Mesendoderm (in vitro differentiated cells): ENCODE results near the gene MBOAT1.
A peak's percentile ranks its signal among the peaks of the same experiment; 100 is the strongest.
"Not testable (repeated sequence)": the region's sequence is repeated elsewhere in the genome, so short reads cannot be mapped to it uniquely, and the experiment has no call there.

Experiments used
- DNase-seq: peaks from one replicate; pipeline ENCODE4 v3.0.0; 2013
- H2AK5ac ChIP-seq: 2 replicates; pipeline ENCODE4 v1.6.1; 2013; ENCODE audit warnings: low read length, inconsistent platforms
- H2BK120ac ChIP-seq: 2 replicates; pipeline ENCODE4 v1.6.1; 2013; ENCODE audit warnings: low read depth, mild to moderate bottlenecking, low read length, moderate library complexity, mixed read lengths
- H2BK15ac ChIP-seq: replicated peaks from 2 replicates; pipeline ENCODE4 v1.6.1; 2013; ENCODE audit warnings: low read depth, mild to moderate bottlenecking, moderate library complexity
- H2BK5ac ChIP-seq: 2 replicates; pipeline ENCODE4 v1.6.1; 2013; ENCODE audit warnings: low read length, inconsistent platforms
- H3K18ac ChIP-seq: 2 replicates; pipeline ENCODE4 v1.6.1; 2013; ENCODE audit warnings: mild to moderate bottlenecking, low read length, mixed read lengths
- H3K23ac ChIP-seq: one replicate; pipeline ENCODE4 v1.6.1; 2013; ENCODE audit warnings: low read length
- H3K27ac ChIP-seq: 2 replicates; pipeline ENCODE4 v1.5.1; 2013; ENCODE audit warnings: low read depth, mild to moderate bottlenecking, inconsistent platforms, low read length, moderate library complexity
- H3K27me3 ChIP-seq: 2 replicates; pipeline ENCODE4 v1.6.1; 2013; ENCODE audit warnings: low read length, control low read depth, mild to moderate bottlenecking, inconsistent platforms; ENCODE audit not compliant: insufficient read depth, poor library complexity
- H3K36me3 ChIP-seq: 2 replicates; pipeline ENCODE4 v1.6.1; 2013; ENCODE audit warnings: low read length, inconsistent platforms; ENCODE audit not compliant: control insufficient read depth, insufficient read depth
- H3K4ac ChIP-seq: one replicate; pipeline ENCODE4 v1.6.1; 2013; ENCODE audit warnings: low read depth, mild to moderate bottlenecking, low read length, moderate library complexity
- H3K4me1 ChIP-seq: 2 replicates; pipeline ENCODE4 v1.6.1; 2013; ENCODE audit warnings: low read depth, low read length, inconsistent platforms; ENCODE audit not compliant: control insufficient read depth
- H3K4me2 ChIP-seq: 2 replicates; pipeline ENCODE4 v1.6.1; 2013; ENCODE audit warnings: low read length
- H3K4me3 ChIP-seq: 2 replicates; pipeline ENCODE4 v1.5.1; 2013; ENCODE audit warnings: mild to moderate bottlenecking, low read length
- H3K56ac ChIP-seq: one replicate; pipeline ENCODE4 v1.6.1; 2013; ENCODE audit warnings: low read length
- H3K79me1 ChIP-seq: 2 replicates; pipeline ENCODE4 v1.6.1; 2013; ENCODE audit warnings: low read length, inconsistent platforms
- H3K79me2 ChIP-seq: 2 replicates; pipeline ENCODE4 v1.6.1; 2013; ENCODE audit warnings: mild to moderate bottlenecking, low read length; ENCODE audit not compliant: control insufficient read depth, insufficient read depth
- H3K9ac ChIP-seq: 2 replicates; pipeline ENCODE4 v1.6.1; 2013; ENCODE audit warnings: low read length, inconsistent platforms
- H4K5ac ChIP-seq: one replicate; pipeline ENCODE4 v1.6.1; 2013; ENCODE audit warnings: low read length
- H4K8ac ChIP-seq: one replicate; pipeline ENCODE4 v1.6.1; 2013; ENCODE audit warnings: low read depth, mild to moderate bottlenecking, control low read depth, low read length, moderate library complexity
- WGBS: extraction: QIAGEN DNeasy Blood & Tissue Kit; methylation state at CpG from one replicate; pipeline ENCODE4 v1.1.7; 2013; ENCODE audit warnings: low lambda C conversion rate, missing lambda C conversion rate; ENCODE audit not compliant: insufficient coverage; ENCODE audit errors: extremely low coverage; 5-methylcytosine and 5-hydroxymethylcytosine counted together

MBOAT1 gene

DNA sequence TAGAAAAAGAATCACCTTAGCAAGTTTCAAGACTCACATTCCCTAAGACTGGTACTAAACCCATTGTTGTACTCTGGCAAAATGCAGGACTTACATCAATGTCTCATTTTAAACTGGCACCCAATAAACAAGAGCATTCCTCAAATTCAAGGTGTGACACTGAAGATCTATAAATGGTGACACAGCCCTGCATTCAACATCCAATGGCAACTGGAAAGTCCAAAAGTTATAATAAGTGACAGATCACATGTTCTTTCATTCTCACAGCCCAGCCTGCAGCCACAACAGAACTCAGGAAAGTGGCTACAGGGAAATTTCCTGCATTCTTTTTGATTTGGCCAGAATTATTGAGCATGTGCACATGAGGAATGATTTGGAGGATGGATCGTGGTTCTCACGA, 57.5 kb downstream of the MBOAT1 start:
- H4K5ac ChIP-seq = no peak overlapping the region
- H2BK15ac ChIP-seq = no peak overlapping the region
- H3K23ac ChIP-seq = no peak overlapping the region
- no peaks in the 10 kb centered on the region for H3K27me3 ChIP-seq
- no peak overlapping the region for H2BK5ac ChIP-seq
- H3K4me1 ChIP-seq = no peaks in the 10 kb centered on the region
- no peak overlapping the region for H3K27ac ChIP-seq
- no peak overlapping the region for H3K4ac ChIP-seq
- H4K8ac ChIP-seq = no peak overlapping the region
- no peak overlapping the region for H2AK5ac ChIP-seq
- H3K36me3 ChIP-seq = no peaks in the 10 kb centered on the region
- H3K4me3 ChIP-seq = no peak overlapping the region
- H2BK120ac ChIP-seq = no peak overlapping the region
- WGBS = no CpG with 5 or more reads among the region's 2 CpGs
- no peak overlapping the region for H3K9ac ChIP-seq
- no peak overlapping the region for H3K4me2 ChIP-seq
- no peak overlapping the region for H3K18ac ChIP-seq
- DNase-seq = no peak
- no peak overlapping the region for H3K56ac ChIP-seq
- H3K79me1 ChIP-seq = peaks cover 2% of the 10 kb centered on the region
- no peaks in the 10 kb centered on the region for H3K79me2 ChIP-seq

DNA sequence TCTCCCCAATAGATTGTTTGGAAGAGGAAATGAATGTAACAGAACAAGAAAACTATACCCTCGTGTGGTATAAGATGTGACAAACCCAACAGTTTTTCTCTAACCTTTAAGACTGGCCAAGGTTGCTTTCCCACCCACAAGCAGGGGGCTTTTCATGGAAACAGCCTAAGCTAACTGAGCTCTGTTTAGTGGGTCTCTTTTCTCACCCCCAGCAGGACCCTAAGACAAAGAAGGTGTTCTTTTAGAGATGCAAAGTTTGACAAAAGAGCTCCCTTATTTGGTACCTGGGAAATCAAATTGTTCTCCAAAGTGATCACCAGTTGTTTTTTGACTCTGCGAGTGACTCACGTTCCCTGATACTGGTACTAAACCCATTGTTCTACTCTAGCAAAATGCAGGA, 59.1 kb downstream of the MBOAT1 start:
- H3K27ac ChIP-seq = no peak overlapping the region
- H4K8ac ChIP-seq = no peak overlapping the region
- peak; percentile 26 for DNase-seq
- no peak overlapping the region for H3K4ac ChIP-seq
- no peaks in the 10 kb centered on the region for H3K79me2 ChIP-seq
- H2BK5ac ChIP-seq = no peak overlapping the region
- no peak overlapping the region for H3K18ac ChIP-seq
- no peaks in the 10 kb centered on the region for H3K36me3 ChIP-seq
- H3K27me3 ChIP-seq = no peaks in the 10 kb centered on the region
- no peaks in the 10 kb centered on the region for H3K79me1 ChIP-seq
- no peak overlapping the region for H3K4me3 ChIP-seq
- H3K4me1 ChIP-seq = no peaks in the 10 kb centered on the region
- no peak overlapping the region for H3K4me2 ChIP-seq
- H2BK15ac ChIP-seq = no peak overlapping the region
- H3K9ac ChIP-seq = no peak overlapping the region
- no peak overlapping the region for H3K56ac ChIP-seq
- WGBS = no CpG with 5 or more reads among the region's 3 CpGs
- no peak overlapping the region for H2AK5ac ChIP-seq
- no peak overlapping the region for H3K23ac ChIP-seq
- no peak overlapping the region for H4K5ac ChIP-seq
- H2BK120ac ChIP-seq = no peak overlapping the region

DNA sequence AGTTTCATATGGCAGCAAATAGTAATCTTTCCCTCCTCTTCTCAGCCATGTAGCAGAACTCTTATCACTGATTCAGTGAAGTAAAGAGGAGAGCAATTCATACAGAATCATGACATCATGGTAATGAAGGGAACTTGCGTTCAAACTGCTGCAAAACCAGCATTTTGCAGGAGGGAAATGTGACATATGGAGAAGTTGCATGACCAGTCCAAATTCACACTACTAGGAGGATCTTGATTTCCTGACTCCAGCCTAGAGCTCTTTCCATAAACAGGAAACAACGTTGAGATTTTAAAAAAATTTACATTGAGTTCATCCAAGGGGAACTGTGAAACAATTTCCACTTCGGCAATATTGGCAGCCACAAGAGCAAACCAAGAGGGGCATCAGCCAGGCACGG, 63.8 kb downstream of the MBOAT1 start:
- WGBS = no CpG with 5 or more reads among the region's 4 CpGs
- Histone ChIP-seq H3K18ac (no peak overlapping the region), H2BK5ac (no peak overlapping the region), H4K5ac (no peak overlapping the region), H3K27me3 (no peaks in the 10 kb centered on the region), H3K27ac (no peak overlapping the region), H3K9ac (no peak overlapping the region), H2AK5ac (no peak overlapping the region), H4K8ac (no peak overlapping the region), H3K4me1 (no peaks in the 10 kb centered on the region), H3K56ac (no peak overlapping the region), H3K4me2 (no peak overlapping the region), H3K36me3 (no peaks in the 10 kb centered on the region), H3K79me1 (no peaks in the 10 kb centered on the region), H2BK15ac (no peak overlapping the region), H3K79me2 (no peaks in the 10 kb centered on the region), H3K4ac (no peak overlapping the region), H3K23ac (no peak overlapping the region), H2BK120ac (no peak overlapping the region), H3K4me3 (no peak overlapping the region)
- no peak for DNase-seq

DNA sequence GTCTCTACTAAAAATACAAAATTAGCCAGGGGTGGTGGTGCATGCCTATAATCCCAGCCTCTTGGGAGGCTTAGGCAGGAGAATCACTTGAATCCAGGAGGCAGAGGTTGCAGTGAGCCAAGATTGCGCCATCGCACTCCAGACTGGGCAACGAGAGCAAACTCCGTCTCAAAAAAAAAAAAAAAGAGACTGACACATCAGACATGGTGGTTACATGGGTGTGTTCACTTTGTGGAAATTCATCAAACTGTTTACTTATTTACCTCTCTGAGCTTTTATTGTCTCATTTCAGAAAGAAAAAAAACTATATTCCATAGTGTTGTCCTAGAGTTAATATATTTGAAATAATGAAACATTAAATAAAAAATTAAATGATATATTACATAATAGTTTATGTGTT, 64.8 kb downstream of the MBOAT1 start:
- DNase-seq = no peak
- Histone ChIP-seq H4K5ac (no peak overlapping the region), H4K8ac (no peak overlapping the region), H3K79me2 (no peaks in the 10 kb centered on the region), H3K18ac (no peak overlapping the region), H3K23ac (no peak overlapping the region), H2BK15ac (no peak overlapping the region), H3K4me1 (no peaks in the 10 kb centered on the region), H3K9ac (no peak overlapping the region), H3K27me3 (no peaks in the 10 kb centered on the region), H3K36me3 (no peaks in the 10 kb centered on the region), H3K27ac (no peak overlapping the region), H2BK120ac (no peak overlapping the region), H2AK5ac (no peak overlapping the region), H2BK5ac (no peak overlapping the region), H3K56ac (no peak overlapping the region), H3K79me1 (no peaks in the 10 kb centered on the region), H3K4ac (no peak overlapping the region), H3K4me2 (no peak overlapping the region), H3K4me3 (no peak overlapping the region)
- WGBS = no CpG with 5 or more reads among the region's 4 CpGs

DNA sequence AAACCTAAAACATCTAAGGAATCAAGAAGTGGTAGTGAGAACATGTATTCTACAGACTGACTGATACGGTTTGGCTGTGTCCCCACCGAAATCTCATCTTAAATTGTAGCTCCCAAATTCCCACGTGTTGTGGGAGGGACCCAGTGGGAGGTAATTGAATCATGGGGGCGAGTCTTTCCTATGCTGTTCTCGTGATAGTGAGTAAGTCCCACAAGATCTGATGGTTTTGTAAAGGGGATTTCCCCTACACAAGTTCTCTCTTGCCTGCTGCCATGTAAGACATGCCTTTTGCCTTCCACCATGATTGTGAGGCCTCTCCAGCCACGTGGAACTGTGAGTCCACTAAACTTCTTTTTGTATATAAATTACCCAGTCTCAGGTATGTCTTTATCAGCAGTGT, 65.4 kb downstream of the MBOAT1 start:
- not testable (repeated sequence) for H4K8ac ChIP-seq, H3K4ac ChIP-seq, H2AK5ac ChIP-seq, H3K27ac ChIP-seq, H3K79me2 ChIP-seq, H3K23ac ChIP-seq, H3K27me3 ChIP-seq, H3K4me1 ChIP-seq, DNase-seq, H3K4me2 ChIP-seq, H3K18ac ChIP-seq, H3K56ac ChIP-seq, H3K4me3 ChIP-seq, H2BK15ac ChIP-seq, H3K79me1 ChIP-seq, H3K9ac ChIP-seq, H3K36me3 ChIP-seq, H4K5ac ChIP-seq, H2BK5ac ChIP-seq, H2BK120ac ChIP-seq
- WGBS = no CpG with 5 or more reads among the region's 6 CpGs

DNA sequence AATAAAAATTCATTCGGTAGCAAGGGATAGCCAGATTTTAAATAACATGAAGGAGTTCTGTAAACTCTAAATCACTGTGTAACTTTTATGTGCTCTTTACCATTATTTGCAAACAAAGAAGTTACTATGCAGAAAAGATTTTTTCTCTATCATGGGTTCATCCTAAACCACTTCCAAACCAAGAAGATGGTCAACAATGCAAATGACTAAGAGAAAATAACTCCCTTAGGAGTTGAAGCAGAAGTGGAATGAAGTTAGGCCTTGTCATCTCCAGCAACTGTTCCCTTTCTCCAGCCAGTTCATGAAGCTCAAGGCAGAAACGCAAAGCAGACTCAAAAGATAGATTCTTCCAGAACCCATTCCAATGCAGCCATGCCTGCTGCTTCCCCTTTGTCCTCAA, 66.0 kb downstream of the MBOAT1 start:
- H2AK5ac ChIP-seq = no peak overlapping the region
- H3K18ac ChIP-seq = no peak overlapping the region
- no peaks in the 10 kb centered on the region for H3K36me3 ChIP-seq
- H3K56ac ChIP-seq = no peak overlapping the region
- no peak overlapping the region for H3K4ac ChIP-seq
- no peak overlapping the region for H4K5ac ChIP-seq
- no peaks in the 10 kb centered on the region for H3K79me2 ChIP-seq
- no peak overlapping the region for H3K27ac ChIP-seq
- no peak for DNase-seq
- H3K79me1 ChIP-seq = no peaks in the 10 kb centered on the region
- H3K4me2 ChIP-seq = no peak overlapping the region
- WGBS = no CpG with 5 or more reads among the region's 2 CpGs
- H3K23ac ChIP-seq = no peak overlapping the region
- H3K4me1 ChIP-seq = no peaks in the 10 kb centered on the region
- H2BK5ac ChIP-seq = no peak overlapping the region
- H2BK15ac ChIP-seq = no peak overlapping the region
- H3K27me3 ChIP-seq = no peaks in the 10 kb centered on the region
- H3K4me3 ChIP-seq = no peak overlapping the region
- H4K8ac ChIP-seq = no peak overlapping the region
- no peak overlapping the region for H3K9ac ChIP-seq
- no peak overlapping the region for H2BK120ac ChIP-seq
